Measurements from ENCODE around the gene MAP7. TPM values are rescaled to one million over a fixed set of nuclear protein-coding genes. Genes with fewer than 3 reads are reported as not detected.

The MAP7 gene
- total RNA-seq, 1 experiment from 2014 or later, result 33.7 TPM

DNA sequence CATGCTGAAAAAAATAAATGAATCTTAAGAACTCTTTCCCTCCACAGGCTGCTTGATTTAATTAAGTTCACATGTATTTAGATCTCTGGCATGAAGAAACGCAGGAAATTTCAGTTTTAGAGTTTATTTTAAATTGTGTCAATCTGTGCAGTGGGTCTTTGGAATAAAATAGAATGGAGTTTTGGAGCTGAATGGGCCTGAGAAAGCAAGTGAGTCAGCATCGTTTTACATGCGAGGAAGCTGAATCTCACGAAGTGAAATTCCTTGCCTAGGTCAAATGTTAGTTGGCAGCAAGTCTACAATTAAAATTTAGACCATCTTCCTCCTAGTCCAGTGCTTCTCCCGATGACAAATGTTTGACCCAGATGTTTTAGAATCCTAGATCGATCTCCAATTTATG lies 22.4 kb downstream of the MAP7 start:
- Histone ChIP-seq H4K20me1 (ENCODE audit: insufficient read depth) (peaks cover 22% of the 10 kb centered on the region; the same call in 1 of the 2 replicates), H3K9me2 (ENCODE audit: insufficient read depth) (no peaks in the 10 kb centered on the region), H3K4me3 (no peak overlapping the region), H3K27me3 (ENCODE audit: insufficient read depth, low read depth) (no peaks in the 10 kb centered on the region), H3K79me2 (ENCODE audit: low read depth) (peaks cover 56% of the 10 kb centered on the region), H2AFZ (no peak overlapping the region), H3K36me3 (ENCODE audit: low read depth) (no peaks in the 10 kb centered on the region), H3F3A (ENCODE audit: insufficient read depth, low read depth) (no peaks in the 10 kb centered on the region), H3K4me2 (no peak overlapping the region), H3K9me3 (ENCODE audit: insufficient read depth, low read depth) (no peaks in the 10 kb centered on the region), H3K27ac (no peak overlapping the region), H3K4me1 (replicated peaks; ENCODE audit: insufficient read depth) (no peaks in the 10 kb centered on the region)
- no TSS peak for BruUV-seq (replicated peaks)
- intact Hi-C loops (cut with micrococcal nuclease; ENCODE audit: unreplicated experiment), result no loop called here
- DNase-seq, result no peak
- POLR2A ChIA-PET (ENCODE audit: unreplicated experiment), result interaction anchor here (0.5 kb wide), 1 partner anchor 15 kb away, joined by 3 read pairs; no protein-coding TSS in a partner anchor
- TF ChIP-seq, protein P1, sequence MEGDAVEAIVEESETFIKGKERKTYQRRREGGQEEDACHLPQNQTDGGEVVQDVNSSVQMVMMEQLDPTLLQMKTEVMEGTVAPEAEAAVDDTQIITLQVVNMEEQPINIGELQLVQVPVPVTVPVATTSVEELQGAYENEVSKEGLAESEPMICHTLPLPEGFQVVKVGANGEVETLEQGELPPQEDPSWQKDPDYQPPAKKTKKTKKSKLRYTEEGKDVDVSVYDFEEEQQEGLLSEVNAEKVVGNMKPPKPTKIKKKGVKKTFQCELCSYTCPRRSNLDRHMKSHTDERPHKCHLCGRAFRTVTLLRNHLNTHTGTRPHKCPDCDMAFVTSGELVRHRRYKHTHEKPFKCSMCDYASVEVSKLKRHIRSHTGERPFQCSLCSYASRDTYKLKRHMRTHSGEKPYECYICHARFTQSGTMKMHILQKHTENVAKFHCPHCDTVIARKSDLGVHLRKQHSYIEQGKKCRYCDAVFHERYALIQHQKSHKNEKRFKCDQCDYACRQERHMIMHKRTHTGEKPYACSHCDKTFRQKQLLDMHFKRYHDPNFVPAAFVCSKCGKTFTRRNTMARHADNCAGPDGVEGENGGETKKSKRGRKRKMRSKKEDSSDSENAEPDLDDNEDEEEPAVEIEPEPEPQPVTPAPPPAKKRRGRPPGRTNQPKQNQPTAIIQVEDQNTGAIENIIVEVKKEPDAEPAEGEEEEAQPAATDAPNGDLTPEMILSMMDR (conservative IDR thresholded peaks at IDR 0.05), result no peak
- TF ChIP-seq EZH2 (IDR thresholded peaks at IDR 0.05; ENCODE audit: low read depth), result no peak
- CTCF ChIA-PET, result no interaction called here

DNA sequence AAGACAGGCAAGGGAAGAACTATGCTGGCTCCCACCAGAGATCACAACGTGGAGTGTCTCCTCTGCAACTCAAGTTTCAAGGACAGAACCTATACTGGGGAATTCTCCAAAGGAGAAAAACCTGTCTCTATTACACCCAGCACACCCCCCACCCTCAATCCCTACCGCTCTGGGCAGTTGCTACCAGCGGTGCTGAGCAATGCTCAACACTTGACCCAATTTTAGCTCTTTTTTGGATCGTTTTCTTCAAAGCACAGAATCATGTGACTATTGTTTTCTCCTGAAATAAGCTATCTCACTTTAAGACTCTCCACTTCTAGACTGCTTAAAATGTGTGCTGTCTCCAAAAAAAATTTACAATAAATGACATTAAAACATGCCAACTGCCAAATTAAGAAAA lies 23.3 kb downstream of the MAP7 start:
- Histone ChIP-seq H3K4me2 (no peak overlapping the region), H3K27ac (no peak overlapping the region), H4K20me1 (ENCODE audit: insufficient read depth) (peaks cover 17% of the 10 kb centered on the region; the same call in 1 of the 2 replicates), H2AFZ (no peak overlapping the region), H3K4me3 (no peak overlapping the region), H3K9me2 (ENCODE audit: insufficient read depth) (no peaks in the 10 kb centered on the region), H3K27me3 (ENCODE audit: insufficient read depth, low read depth) (no peaks in the 10 kb centered on the region), H3K36me3 (ENCODE audit: low read depth) (no peaks in the 10 kb centered on the region), H3K9me3 (ENCODE audit: insufficient read depth, low read depth) (no peaks in the 10 kb centered on the region), H3F3A (ENCODE audit: insufficient read depth, low read depth) (no peaks in the 10 kb centered on the region), H3K79me2 (ENCODE audit: low read depth) (peaks cover 61% of the 10 kb centered on the region), H3K4me1 (replicated peaks; ENCODE audit: insufficient read depth) (no peaks in the 10 kb centered on the region)
- intact Hi-C loops (cut with micrococcal nuclease; ENCODE audit: unreplicated experiment), result no loop called here
- BruUV-seq (replicated peaks), result no TSS peak
- TF ChIP-seq EZH2 (IDR thresholded peaks at IDR 0.05; ENCODE audit: low read depth), result no peak
- TF ChIP-seq, protein P1 (conservative IDR thresholded peaks at IDR 0.05), result no peak
- no peak for DNase-seq
- POLR2A ChIA-PET (ENCODE audit: unreplicated experiment), result no interaction called here
- CTCF ChIA-PET, result no interaction called here

DNA sequence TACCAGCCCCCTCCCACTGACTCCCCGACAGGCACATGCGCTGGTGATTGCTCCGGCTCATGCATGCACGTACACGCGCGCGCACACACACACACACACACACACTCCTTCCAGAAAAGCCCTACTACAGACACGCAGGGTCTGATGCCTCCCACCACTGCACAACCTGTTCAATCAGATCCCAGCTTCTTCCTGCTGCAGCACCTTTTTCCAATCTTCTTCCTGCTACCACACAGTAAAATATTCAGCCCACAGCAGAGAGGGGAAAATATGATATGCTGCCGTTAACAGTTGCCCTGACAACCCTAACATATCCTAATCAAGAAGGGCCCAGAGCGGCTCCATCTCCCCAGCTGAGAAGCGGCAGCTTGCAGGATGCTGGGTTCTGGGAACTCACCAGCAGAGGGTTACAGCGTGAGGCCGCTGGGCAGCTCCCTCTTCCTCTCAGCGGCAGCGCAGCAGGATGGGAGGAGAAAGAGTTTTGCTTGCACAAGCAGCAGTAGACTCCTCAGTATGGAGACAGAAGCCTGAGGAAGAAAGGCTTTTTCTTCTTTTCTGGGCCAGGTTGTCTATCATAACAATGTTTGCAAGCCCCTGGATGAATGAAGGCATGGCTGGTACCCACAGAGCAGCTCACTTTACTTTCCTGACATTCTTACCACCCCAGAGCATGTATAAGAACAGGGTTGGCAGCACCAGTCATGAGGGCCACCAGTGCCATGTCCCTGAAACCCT lies 23.9 kb downstream of the MAP7 start:
- CTCF ChIA-PET, result no interaction called here
- no peak overlapping the region for H3K4me2 ChIP-seq
- H2AFZ ChIP-seq, result no peak overlapping the region
- H3K4me3 ChIP-seq, result no peak overlapping the region
- peaks cover 61% of the 10 kb centered on the region for H3K79me2 ChIP-seq (ENCODE audit: low read depth)
- POLR2A ChIA-PET (ENCODE audit: unreplicated experiment), result interaction anchor here (0.5 to 0.6 kb wide), 2 partner anchors 252 to 317 kb away, joined by 4 to 12 read pairs; no protein-coding TSS in a partner anchor
- no peaks in the 10 kb centered on the region for H3K36me3 ChIP-seq (ENCODE audit: low read depth)
- intact Hi-C loops (cut with micrococcal nuclease; ENCODE audit: unreplicated experiment), result no loop called here
- no peaks in the 10 kb centered on the region for H3K27me3 ChIP-seq (ENCODE audit: insufficient read depth, low read depth)
- BruUV-seq (replicated peaks), result no TSS peak
- DNase-seq, result no peak
- no peak for TF ChIP-seq EZH2 (IDR thresholded peaks at IDR 0.05; ENCODE audit: low read depth)
- TF ChIP-seq, protein P1 (conservative IDR thresholded peaks at IDR 0.05), result no peak
- no peaks in the 10 kb centered on the region for H3F3A ChIP-seq (ENCODE audit: insufficient read depth, low read depth)
- H3K4me1 ChIP-seq (replicated peaks; ENCODE audit: insufficient read depth), result 0 out of 2 replicates have a peak, but pooled peaks cover under 1% of the 10 kb centered on the region
- no peaks in the 10 kb centered on the region for H3K9me3 ChIP-seq (ENCODE audit: insufficient read depth, low read depth)
- no peak overlapping the region for H3K27ac ChIP-seq
- H4K20me1 ChIP-seq (ENCODE audit: insufficient read depth), result peaks cover 17% of the 10 kb centered on the region; the same call in 1 of the 2 replicates
- H3K9me2 ChIP-seq (ENCODE audit: insufficient read depth), result no peaks in the 10 kb centered on the region

Data from PC-9 (cell line).